HepG2 (cell line): ENCODE results near the gene TNFSF13B. TPM values are rescaled to one million over a fixed set of nuclear protein-coding genes. Genes with fewer than 3 reads are reported as not detected.

Experiments
- ATAC-seq: fragments of 200-7000 bp; cut with Tn5 transposase; 3 replicates; pipeline ENCODE4 v1.9.1; 2020; ENCODE audit warnings: mild to moderate bottlenecking, moderate library complexity
- BruUV-seq: library from RNA; stranded (reverse); fragments of 400-500 nt; replicated peaks from 2 replicates; lab custom pipeline; 2021; lab: Mats Ljungman, UMichigan
- CTCF ChIA-PET: fragments of 300-600 bp; formaldehyde crosslinking; extraction: SDS; loops from one replicate; lab custom pipeline; 2021; ENCODE audit warnings: low total read pairs, inconsistent platforms, low intra/inter-chr PET ratio; lab: Yijun Ruan, JAX
- POLR2A ChIA-PET: fragments of 350-600 bp; sonication (Branson Sonifier 250); formaldehyde crosslinking; loops from one replicate; lab custom pipeline; 2020; ENCODE audit warnings: antibody characterized with exemption, inconsistent platforms; lab: Yijun Ruan, JAX
- DNase-seq: peaks from one replicate; pipeline ENCODE4 v3.0.0-alpha.2; 2015; ENCODE audit warnings: low spot score
- FAIRE-seq: peaks from 3 replicates; lab custom pipeline; 2011; peaks lifted over from hg19 to GRCh38; lab: Jason Lieb, UNC
- H2AFZ ChIP-seq: one replicate; pipeline ENCODE4 v1.6.1; 2011; ENCODE audit warnings: low read length, inconsistent platforms
- H3K27ac ChIP-seq: fragments of 300-600 bp; 3 replicates; pipeline ENCODE4 v1.8.0; 2011; ENCODE audit warnings: mixed run types, mild to moderate bottlenecking, mixed read lengths, low read length, inconsistent platforms; ENCODE audit not compliant: insufficient read depth; ENCODE audit errors: extremely low read length
- H3K27me3 ChIP-seq, 2 experiments: fragments of 200-600 bp in 1 of 2; 2 replicates in 1 of 2; 3 replicates in 1 of 2; pipeline versions ENCODE4 v1.6.0 to v1.8.0; 2011; ENCODE audit warnings: low read length in 2 of 2, mild to moderate bottlenecking in 2 of 2, moderate library complexity in 2 of 2, inconsistent platforms in 1 of 2; ENCODE audit not compliant: insufficient read depth in 2 of 2, control insufficient read depth in 1 of 2
- H3K36me3 ChIP-seq, 2 experiments: fragments of 200-600 bp in 1 of 2; replicated peaks in 1 of 2; 2 replicates in 1 of 2; 3 replicates in 1 of 2; pipeline versions ENCODE4 v1.5.1 to v1.8.0; 2011; ENCODE audit warnings: low read length in 2 of 2, inconsistent platforms in 1 of 2; ENCODE audit not compliant: insufficient read depth in 2 of 2, control insufficient read depth in 1 of 2
- H3K4me1 ChIP-seq: 2 replicates; pipeline ENCODE4 v1.5.1; 2012; ENCODE audit warnings: low read length, inconsistent platforms; ENCODE audit not compliant: insufficient read depth
- H3K4me2 ChIP-seq: 2 replicates; pipeline ENCODE4 v1.6.0; 2011; ENCODE audit warnings: low read depth, low read length, inconsistent platforms
- H3K4me3 ChIP-seq, 3 experiments: fragments of 200-600 bp in 1 of 3; sonication (generic), shearing (Covaris generic) in 1 of 3; replicated peaks in 1 of 3; 2 replicates each; pipeline ENCODE4 v1.5.1; 2011 to 2016; ENCODE audit warnings: low read length in 3 of 3, inconsistent platforms in 2 of 3, low read depth in 2 of 3, mild to moderate bottlenecking in 2 of 3, control low read depth in 1 of 3, mixed read lengths in 1 of 3; ENCODE audit not compliant: insufficient read depth in 1 of 3
- H3K79me2 ChIP-seq: one replicate; pipeline ENCODE4 v1.6.1; 2011; ENCODE audit warnings: low read length, inconsistent platforms; ENCODE audit not compliant: insufficient read depth
- H3K9ac ChIP-seq: 2 replicates; pipeline ENCODE4 v1.6.0; 2011; ENCODE audit warnings: mild to moderate bottlenecking, low read depth, low read length, inconsistent platforms; ENCODE audit not compliant: insufficient read depth
- H3K9me3 ChIP-seq: 2 replicates; pipeline ENCODE4 v1.5.1; 2012; ENCODE audit warnings: mild to moderate bottlenecking, low read length
- H4K20me1 ChIP-seq: 2 replicates; pipeline ENCODE4 v1.6.0; 2011; ENCODE audit warnings: inconsistent platforms, mild to moderate bottlenecking, low read length, moderate library complexity; ENCODE audit not compliant: insufficient read depth
- CHCHD3 ChIP-seq: sonication (generic); formaldehyde crosslinking; IDR thresholded peaks from 2 replicates; pipeline ENCODE4 v1.8.0; 2022; ENCODE audit warnings: mild to moderate bottlenecking, missing genetic modification reagents, moderate library complexity
- FOSL2 ChIP-seq: sonication (generic); formaldehyde crosslinking; IDR thresholded peaks from 2 replicates; pipeline ENCODE4 v1.4.0; 2020; ENCODE audit warnings: missing genetic modification reagents
- HNRNPLL ChIP-seq: fragments of 200-400 bp; formaldehyde crosslinking; IDR thresholded peaks from 2 replicates; pipeline ENCODE4 v1.6.1; 2017; ENCODE audit warnings: mild to moderate bottlenecking, low read depth, low read length; ENCODE audit not compliant: poor library complexity, severe bottlenecking
- JUND ChIP-seq: sonication (generic); formaldehyde crosslinking; IDR thresholded peaks from 2 replicates; pipeline ENCODE4 v1.8.0; 2022; ENCODE audit warnings: mild to moderate bottlenecking, missing genetic modification reagents
- NFE2L2 ChIP-seq: fragments of 150-350 bp; IDR thresholded peaks from 2 replicates; pipeline ENCODE4 v1.6.1; 2014; ENCODE audit warnings: low read length
- TOPORS ChIP-seq: sonication (generic); formaldehyde crosslinking; IDR thresholded peaks from 2 replicates; pipeline ENCODE4 v1.8.0; 2023; ENCODE audit warnings: mild to moderate bottlenecking, missing genetic modification reagents
- ZBTB20 ChIP-seq: sonication (generic); formaldehyde crosslinking; IDR thresholded peaks from 2 replicates; pipeline ENCODE4 v1.8.1; 2023; ENCODE audit warnings: missing genetic modification reagents, low read depth, mild to moderate bottlenecking, borderline replicate concordance
- ZNF224 ChIP-seq: sonication (generic); formaldehyde crosslinking; IDR thresholded peaks from 2 replicates; pipeline ENCODE4 v1.5.0; 2020; ENCODE audit warnings: mild to moderate bottlenecking, missing genetic modification reagents
- ZNF3 ChIP-seq: IDR thresholded peaks from 2 replicates; pipeline ENCODE4 v1.7.0; 2017; ENCODE audit warnings: inconsistent platforms
- ZNF432 ChIP-seq: sonication (generic); formaldehyde crosslinking; IDR thresholded peaks from 2 replicates; pipeline ENCODE4 v1.5.0; 2020; ENCODE audit warnings: missing genetic modification reagents, mild to moderate bottlenecking, borderline replicate concordance
- ZNF879 ChIP-seq: sonication (generic); formaldehyde crosslinking; IDR thresholded peaks from 2 replicates; pipeline ENCODE4 v1.8.1; 2023; ENCODE audit warnings: missing genetic modification reagents
- WGBS: methylation state at CpG from one replicate; pipeline ENCODE4 v1.1.6; 2017; ENCODE audit warnings: low lambda C conversion rate; 5-methylcytosine and 5-hydroxymethylcytosine counted together
- in situ Hi-C: cut with HindIII; loops from 2 replicates; pipeline ENCODE4 v1.10.0; 2017; ENCODE audit warnings: low pct_unique_long_range_greater_than_20kb; ENCODE audit not compliant: extremely low pct_ligation_motif_present
- intact Hi-C: fragments of 100-400 bp; cut with micrococcal nuclease; formaldehyde crosslinking; loops from one replicate; pipeline ENCODE4 v1.10.0; 2022; ENCODE audit not compliant: unreplicated experiment
- polyA plus RNA-seq, 8 experiments: library from polyadenylated mRNA; depleted of rRNA in 3 of 8; stranded (reverse) in 7 of 8; unstranded in 1 of 8; fragments of >200 nt; fragmentation: Illumina TruSeq in 4 of 8; extraction: Trizol in 4 of 8; gene quantifications; 2 replicates each; pipeline versions ENCODE4 v1.2.1 to v1.2.3, GENCODE V29; 2011 to 2016; ENCODE audit warnings: low read depth in 4 of 8, missing spikeins in 1 of 8, mixed read lengths in 1 of 8; ENCODE audit not compliant: insufficient read depth in 1 of 8
- total RNA-seq, 5 experiments: library from RNA; depleted of rRNA; stranded (reverse); fragments of >200 nt; fragmentation: Illumina TruSeq; extraction: Trizol; gene quantifications; 2 replicates each; pipeline ENCODE4 v1.2.3, GENCODE V29; 2016; ENCODE audit warnings: low read depth in 1 of 5
- TF ChIP-seq, protein P1 (sequence below): sonication (generic); formaldehyde crosslinking; IDR thresholded peaks from 2 replicates; pipeline ENCODE4 v1.4.0; 2020; ENCODE audit warnings: low read depth, missing genetic modification reagents
- TF ChIP-seq, protein P2 (sequence below): IDR thresholded peaks from 2 replicates; pipeline ENCODE4 v1.6.1; 2016; ENCODE audit warnings: missing biosample characterization, missing genetic modification reagents, low read depth

TNFSF13B gene
- total and polyA plus RNA-seq, 2 of the 13 experiments (the other 11 are each of a cell fraction or from before 2014, with no cell fraction given): 0.13 to 0.20 TPM

- no peak for TF ChIP-seq HNRNPLL
- TF ChIP-seq ZNF432: no peak
- TF ChIP-seq, all 625 proteins: peak for 0
Measured at GRCh38 chr13:108272333-108272732, 2.8 kb downstream of the TNFSF13B start (continued).

- Histone ChIP-seq H3K9ac (no peak overlapping the region), H3K4me2 (no peak overlapping the region), H3K79me2 (no peaks in the 10 kb centered on the region), H3K4me1 (peaks cover 12% of the 10 kb centered on the region; the same call in 1 of the 2 replicates), H2AFZ (no peak overlapping the region), H3K27me3 (no peaks in the 10 kb centered on the region; a peak in 1 of 5 replicates), H3K36me3 (no peaks in the 10 kb centered on the region), H3K9me3 (no peaks in the 10 kb centered on the region), H3K27ac (no peak overlapping the region), H3K4me3 (no peak overlapping the region), H4K20me1 (no peaks in the 10 kb centered on the region)
- no peak for ATAC-seq
- BruUV-seq: no TSS peak
- CTCF ChIA-PET: no interaction called here
- in situ Hi-C loops: no loop called here
- POLR2A ChIA-PET: no interaction called here
- FAIRE-seq: no peak
- WGBS: 1% methylated on average over 5 of the region's 5 CpGs
- no peak for TF ChIP-seq FOSL2 (CRISPR knock-in tag)
- TF ChIP-seq ZBTB20: no peak
- TF ChIP-seq, protein P1, sequence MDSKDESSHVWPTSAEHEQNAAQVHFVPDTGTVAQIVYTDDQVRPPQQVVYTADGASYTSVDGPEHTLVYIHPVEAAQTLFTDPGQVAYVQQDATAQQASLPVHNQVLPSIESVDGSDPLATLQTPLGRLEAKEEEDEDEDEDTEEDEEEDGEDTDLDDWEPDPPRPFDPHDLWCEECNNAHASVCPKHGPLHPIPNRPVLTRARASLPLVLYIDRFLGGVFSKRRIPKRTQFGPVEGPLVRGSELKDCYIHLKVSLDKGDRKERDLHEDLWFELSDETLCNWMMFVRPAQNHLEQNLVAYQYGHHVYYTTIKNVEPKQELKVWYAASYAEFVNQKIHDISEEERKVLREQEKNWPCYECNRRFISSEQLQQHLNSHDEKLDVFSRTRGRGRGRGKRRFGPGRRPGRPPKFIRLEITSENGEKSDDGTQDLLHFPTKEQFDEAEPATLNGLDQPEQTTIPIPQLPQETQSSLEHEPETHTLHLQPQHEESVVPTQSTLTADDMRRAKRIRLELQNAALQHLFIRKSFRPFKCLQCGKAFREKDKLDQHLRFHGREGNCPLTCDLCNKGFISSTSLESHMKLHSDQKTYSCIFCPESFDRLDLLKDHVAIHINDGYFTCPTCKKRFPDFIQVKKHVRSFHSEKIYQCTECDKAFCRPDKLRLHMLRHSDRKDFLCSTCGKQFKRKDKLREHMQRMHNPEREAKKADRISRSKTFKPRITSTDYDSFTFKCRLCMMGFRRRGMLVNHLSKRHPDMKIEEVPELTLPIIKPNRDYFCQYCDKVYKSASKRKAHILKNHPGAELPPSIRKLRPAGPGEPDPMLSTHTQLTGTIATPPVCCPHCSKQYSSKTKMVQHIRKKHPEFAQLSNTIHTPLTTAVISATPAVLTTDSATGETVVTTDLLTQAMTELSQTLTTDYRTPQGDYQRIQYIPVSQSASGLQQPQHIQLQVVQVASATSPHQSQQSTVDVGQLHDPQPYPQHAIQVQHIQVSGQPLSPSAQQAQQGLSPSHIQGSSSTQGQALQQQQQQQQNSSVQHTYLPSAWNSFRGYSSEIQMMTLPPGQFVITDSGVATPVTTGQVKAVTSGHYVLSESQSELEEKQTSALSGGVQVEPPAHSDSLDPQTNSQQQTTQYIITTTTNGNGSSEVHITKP: no peak
- no peak for TF ChIP-seq ZNF224 (CRISPR knock-in tag)
- TF ChIP-seq ZNF3: no peak
- TF ChIP-seq, protein P2, sequence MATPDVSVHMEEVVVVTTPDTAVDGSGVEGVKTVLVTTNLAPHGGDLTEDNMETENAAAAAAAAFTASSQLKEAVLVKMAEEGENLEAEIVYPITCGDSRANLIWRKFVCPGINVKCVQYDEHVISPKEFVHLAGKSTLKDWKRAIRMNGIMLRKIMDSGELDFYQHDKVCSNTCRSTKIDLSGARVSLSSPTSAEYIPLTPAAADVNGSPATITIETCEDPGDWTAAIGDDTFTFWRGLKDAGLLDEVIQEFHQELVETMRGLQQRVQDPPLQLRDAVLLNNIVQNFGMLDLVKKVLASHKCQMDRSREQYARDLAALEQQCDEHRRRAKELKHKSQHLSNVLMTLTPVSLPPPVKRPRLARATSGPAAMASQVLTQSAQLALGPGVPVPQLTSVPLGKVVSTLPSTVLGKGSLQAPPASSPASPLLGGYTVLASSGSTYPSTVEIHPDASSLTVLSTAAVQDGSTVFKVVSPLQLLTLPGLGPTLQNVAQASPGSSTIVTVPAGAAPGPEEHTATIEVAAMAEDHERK (CRISPR knock-in tag): no peak
- TF ChIP-seq CHCHD3: no peak
- TF ChIP-seq JUND (CRISPR knock-in tag): no peak
- TF ChIP-seq ZNF879 (CRISPR knock-in tag): no peak
- no peak for TF ChIP-seq TOPORS (CRISPR knock-in tag)
- no peak for TF ChIP-seq NFE2L2
- intact Hi-C loops: no loop called here
- DNase-seq: no peak
Measured at GRCh38 chr13:108273429-108274118, 4.1 kb downstream of the TNFSF13B start.
